Adrenal gland (tissue), 5 donors: ENCODE measurements around the gene SETX.

ENCODE experiments used
- POLR2A ChIP-seq, 2 donors: fragments of 450-650 bp; IDR thresholded peaks; one replicate each; pipeline ENCODE4 v1.6.1; 2017; ENCODE audit warnings: antibody characterized with exemption in 2 of 2, mild to moderate bottlenecking in 2 of 2, moderate library complexity in 1 of 2
- TF ChIP-seq, protein P1 (sequence below), 6 experiments: fragments of 450-650 bp in 4 of 6; fragments of 200-600 bp in 2 of 6; sonication (generic) in 1 of 6; IDR thresholded peaks; 1 replicate in 5 of 6; 2 replicates in 1 of 6; pipeline versions ENCODE4 v1.5.1 to v1.8.0; 2016 to 2021; ENCODE audit warnings: antibody characterized with exemption in 6 of 6, mild to moderate bottlenecking in 2 of 6, moderate library complexity in 1 of 6
- donor health status: DM: no; HTN: no; CAD: no.

DNA sequence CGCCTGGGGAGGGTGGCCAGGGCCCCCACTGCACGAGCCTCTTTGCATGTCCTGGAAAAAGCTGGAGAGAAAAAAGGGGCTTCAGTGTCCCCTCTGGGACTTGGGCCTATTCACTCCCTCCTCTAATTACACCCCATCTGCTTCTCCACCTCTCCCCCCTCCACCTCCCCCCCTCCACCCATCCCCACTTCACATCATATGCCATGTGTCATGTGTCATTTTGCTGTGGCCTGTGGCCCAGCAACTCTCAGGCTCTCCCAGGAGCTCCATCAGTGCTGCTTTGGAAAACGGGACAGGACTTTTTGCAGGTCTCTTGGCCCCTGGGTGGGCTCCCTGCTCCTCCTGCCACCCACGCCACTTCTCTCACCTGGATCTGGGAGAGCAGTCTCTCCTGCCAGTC lies 124.2 kb downstream of the SETX start:
- TF ChIP-seq, protein P1, sequence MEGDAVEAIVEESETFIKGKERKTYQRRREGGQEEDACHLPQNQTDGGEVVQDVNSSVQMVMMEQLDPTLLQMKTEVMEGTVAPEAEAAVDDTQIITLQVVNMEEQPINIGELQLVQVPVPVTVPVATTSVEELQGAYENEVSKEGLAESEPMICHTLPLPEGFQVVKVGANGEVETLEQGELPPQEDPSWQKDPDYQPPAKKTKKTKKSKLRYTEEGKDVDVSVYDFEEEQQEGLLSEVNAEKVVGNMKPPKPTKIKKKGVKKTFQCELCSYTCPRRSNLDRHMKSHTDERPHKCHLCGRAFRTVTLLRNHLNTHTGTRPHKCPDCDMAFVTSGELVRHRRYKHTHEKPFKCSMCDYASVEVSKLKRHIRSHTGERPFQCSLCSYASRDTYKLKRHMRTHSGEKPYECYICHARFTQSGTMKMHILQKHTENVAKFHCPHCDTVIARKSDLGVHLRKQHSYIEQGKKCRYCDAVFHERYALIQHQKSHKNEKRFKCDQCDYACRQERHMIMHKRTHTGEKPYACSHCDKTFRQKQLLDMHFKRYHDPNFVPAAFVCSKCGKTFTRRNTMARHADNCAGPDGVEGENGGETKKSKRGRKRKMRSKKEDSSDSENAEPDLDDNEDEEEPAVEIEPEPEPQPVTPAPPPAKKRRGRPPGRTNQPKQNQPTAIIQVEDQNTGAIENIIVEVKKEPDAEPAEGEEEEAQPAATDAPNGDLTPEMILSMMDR (IDR thresholded peaks at IDR 0.05): no peak
- TF ChIP-seq POLR2A (IDR thresholded peaks at IDR 0.05): no peak
